T1000 (cell line): ENCODE results near the gene EXOC3L2.
"Not testable (repeated sequence)": the region's sequence is repeated elsewhere in the genome, so short reads cannot be mapped to it uniquely, and the experiment has no call there.

ENCODE experiments used
- DNase-seq: peaks from one replicate; lab custom pipeline; 2025; ENCODE audit warnings: mixed read lengths; lab: John Stamatoyannopoulos, UW

EXOC3L2 gene

DNA sequence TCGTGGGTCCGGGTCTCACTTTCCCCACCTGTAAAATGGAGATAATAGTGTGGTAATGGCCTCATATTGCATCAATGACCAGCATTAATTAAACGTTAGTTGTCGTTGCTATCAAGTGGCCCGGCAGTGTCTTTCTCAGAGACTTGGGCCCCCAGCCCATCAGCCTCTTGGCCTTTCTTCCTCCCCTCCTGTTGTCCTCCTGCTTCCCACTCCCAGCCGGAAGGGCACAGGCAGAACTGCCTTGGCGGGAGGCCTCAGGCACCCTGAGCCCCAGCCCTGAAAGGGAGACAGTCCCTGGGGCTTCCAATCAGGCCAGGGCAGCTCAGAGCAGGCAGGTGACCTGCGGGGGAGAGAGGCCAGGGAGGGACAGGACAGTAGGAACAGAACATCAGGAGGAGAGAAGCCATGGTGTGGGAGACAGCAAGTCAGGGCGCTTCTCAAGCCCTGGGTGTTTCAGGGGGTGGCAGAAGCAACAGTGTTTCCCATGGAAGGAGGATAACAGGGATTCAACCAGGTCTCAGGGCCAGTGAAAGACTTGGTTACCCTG lies 10.5 kb upstream of the EXOC3L2 start:
- DNase-seq, result no peak

- no peak for DNase-seq
Observed at GRCh38 chr19:45254044-45254531, 8.9 kb upstream of the EXOC3L2 start.

DNA sequence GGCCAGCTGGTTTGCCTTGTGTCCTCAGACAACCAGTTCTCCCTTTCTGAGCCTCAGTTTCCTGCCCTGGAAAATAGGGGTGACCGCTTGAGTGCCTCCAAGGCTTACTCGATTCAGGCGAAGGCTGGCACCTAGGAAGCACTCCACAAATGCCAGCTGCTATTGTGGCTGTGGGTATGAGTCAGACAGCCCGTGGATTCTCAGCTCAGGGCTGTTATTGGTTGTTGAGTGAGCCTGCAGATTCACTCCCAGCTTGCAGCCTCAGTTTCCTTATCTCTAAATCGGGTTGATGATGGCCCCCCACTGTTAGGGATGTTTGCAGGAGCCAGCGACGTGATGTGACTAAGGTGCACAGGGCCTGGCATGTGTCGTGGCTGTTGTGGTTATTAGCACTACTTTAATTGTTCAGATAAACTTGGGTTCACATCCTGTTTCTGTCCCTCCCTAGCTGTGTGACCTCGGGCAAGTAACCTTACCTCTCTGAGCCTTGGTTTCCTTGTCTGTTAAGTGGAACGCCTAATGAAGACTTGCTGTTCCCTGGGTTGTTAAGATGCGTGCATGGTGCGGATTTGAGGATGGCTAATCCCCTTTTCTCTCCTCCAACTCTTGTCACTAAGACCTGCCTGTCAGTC lies 8.3 kb upstream of the EXOC3L2 start:
- DNase-seq, result no peak

DNA sequence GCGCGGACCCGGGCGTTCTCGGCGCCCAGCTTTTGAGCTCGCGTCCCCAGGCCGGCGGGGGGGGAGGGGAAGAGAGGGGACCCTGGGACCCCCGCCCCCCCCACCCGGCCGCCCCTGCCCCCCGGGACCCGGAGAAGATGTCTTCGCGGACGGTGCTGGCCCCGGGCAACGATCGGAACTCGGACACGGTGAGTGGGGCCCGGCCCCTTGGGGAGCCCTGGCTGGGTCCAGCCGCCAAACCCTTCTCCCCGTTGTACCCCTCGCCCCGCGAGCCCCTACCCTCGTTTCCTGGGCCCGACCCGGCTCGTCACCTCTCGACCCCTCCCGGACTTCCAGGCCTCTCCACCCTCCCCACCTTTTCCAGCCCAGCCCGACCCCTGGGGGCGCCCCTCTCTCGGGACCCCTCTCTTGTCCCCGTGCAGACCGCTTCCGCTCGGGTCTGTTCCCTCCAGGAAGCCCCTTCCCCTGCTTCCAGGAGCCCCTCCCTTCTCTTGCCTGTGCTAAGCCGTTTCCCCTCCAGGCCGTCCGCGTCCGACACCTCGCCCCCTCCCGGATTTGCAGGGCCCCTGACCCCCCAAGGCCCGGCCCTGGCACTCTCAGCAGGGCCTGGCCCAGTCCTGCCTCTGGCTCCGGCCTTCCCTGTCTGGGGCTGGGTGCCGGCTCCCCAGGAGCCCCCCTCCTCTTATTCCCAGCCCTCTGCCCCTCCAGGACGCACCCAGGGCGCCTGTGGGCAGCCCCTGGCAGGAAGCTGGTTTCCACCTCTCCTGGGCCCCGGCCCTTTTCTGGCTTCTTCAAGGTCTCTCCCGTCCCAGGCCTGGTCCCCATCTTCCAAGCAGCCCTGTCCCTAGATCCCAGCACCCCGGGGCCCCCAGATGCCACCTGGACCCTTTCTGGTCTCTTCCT lies 6.5 kb upstream of the EXOC3L2 start:
- no peak for DNase-seq

DNA sequence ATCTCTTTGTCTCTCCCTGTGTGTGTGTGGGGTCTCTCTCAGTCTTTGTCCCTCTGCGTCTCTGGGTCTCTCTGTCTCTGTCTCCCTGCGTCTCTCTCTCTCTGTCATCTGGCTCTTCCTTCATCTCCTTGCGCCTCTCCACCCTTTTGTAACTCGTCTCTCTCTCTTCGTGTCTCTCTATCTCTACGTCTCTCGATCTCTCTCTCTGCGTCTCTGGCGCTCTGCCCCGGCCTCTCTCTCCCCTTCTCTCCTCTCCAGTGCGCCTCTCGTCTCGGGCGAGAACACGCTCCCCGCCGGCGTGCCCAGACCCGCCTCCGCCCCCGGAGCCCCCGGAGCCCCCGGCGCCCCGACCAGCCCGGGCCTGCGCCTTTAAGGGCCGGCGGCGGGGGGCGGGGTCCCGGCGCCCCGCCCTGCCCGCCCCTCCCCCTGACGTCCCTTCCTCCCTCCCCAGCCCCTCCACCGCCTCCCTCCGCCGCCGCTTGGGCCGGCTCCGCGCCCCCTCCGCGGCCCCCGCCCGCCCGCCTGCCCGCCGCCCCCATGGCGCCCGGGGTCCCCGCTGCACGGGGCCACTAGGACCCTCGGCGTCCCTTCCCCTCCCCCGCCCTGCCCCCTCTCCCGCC lies 5.7 kb upstream of the EXOC3L2 start, which contains the start of gene MARK4:
MARK4 (plus strand) TSS at position 440 of the 620 bp plus-strand sequence. CDS start 318 bp downstream, outside the sequence.
- DNase-seq, result peak; percentile 33

GRCh38 chr19:45250216-45250831 lies 5.1 kb upstream of the EXOC3L2 start:
- DNase-seq, result no peak

GRCh38 chr19:45249261-45250033 lies 4.2 kb upstream of the EXOC3L2 start:
- no peak for DNase-seq

GRCh38 chr19:45247136-45247535 lies 1.9 kb upstream of the EXOC3L2 start:
- DNase-seq, result no peak

GRCh38 chr19:45245826-45246225 lies 619 bp upstream of the EXOC3L2 start:
- DNase-seq, result no peak

- DNase-seq, result no peak
Observed at GRCh38 chr19:45244133-45244794, 943 bp downstream of the EXOC3L2 start.

- DNase-seq, result no peak
Observed at GRCh38 chr19:45243144-45243732, 2.0 kb downstream of the EXOC3L2 start.

- DNase-seq, result no peak
Observed at GRCh38 chr19:45238556-45238955, 6.7 kb downstream of the EXOC3L2 start.

- no peak for DNase-seq
Observed at GRCh38 chr19:45235485-45235884, 9.7 kb downstream of the EXOC3L2 start.

- no peak for DNase-seq
Observed at GRCh38 chr19:45234089-45234869, 10.9 kb downstream of the EXOC3L2 start.

- no peak for DNase-seq
Observed at GRCh38 chr19:45231891-45232290, 13.3 kb downstream of the EXOC3L2 start.

DNA sequence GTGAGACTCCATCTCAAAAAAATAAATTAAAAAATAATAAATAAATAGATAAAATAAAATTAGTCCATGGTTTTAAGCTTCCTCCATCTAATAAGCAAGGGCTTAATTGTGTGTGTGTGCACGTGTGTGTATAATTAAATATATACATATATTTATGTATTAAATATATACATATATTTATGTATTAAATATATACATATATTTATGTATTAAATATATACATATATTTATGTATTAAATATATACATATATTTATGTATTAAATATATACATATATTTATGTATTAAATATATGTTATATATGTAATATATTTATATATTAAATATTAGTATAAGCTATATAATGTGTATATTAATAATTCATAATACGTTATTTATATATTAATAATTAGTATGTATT lies 16.2 kb downstream of the EXOC3L2 start:
- DNase-seq, result not testable (repeated sequence)

GRCh38 chr19:45224645-45225044 lies 20.6 kb downstream of the EXOC3L2 start:
- DNase-seq, result no peak

- DNase-seq, result no peak
Observed at GRCh38 chr19:45223879-45224278, 21.3 kb downstream of the EXOC3L2 start.

GRCh38 chr19:45222724-45223123 lies 22.5 kb downstream of the EXOC3L2 start:
- no peak for DNase-seq
